HepG2 (cell line): ENCODE measurements around the gene POC1A. TPM values are rescaled to one million over a fixed set of nuclear protein-coding genes. Genes with fewer than 3 reads are reported as not detected.

Source experiments
- ATAC-seq: fragments of 200-7000 bp; cut with Tn5 transposase; 3 replicates; pipeline ENCODE4 v1.9.1; 2020; ENCODE audit warnings: mild to moderate bottlenecking, moderate library complexity
- BruUV-seq: library from RNA; stranded (reverse); fragments of 400-500 nt; replicated peaks from 2 replicates; lab custom pipeline; 2021; lab: Mats Ljungman, UMichigan
- CTCF ChIA-PET: fragments of 300-600 bp; formaldehyde crosslinking; extraction: SDS; loops from one replicate; lab custom pipeline; 2021; ENCODE audit warnings: low total read pairs, inconsistent platforms, low intra/inter-chr PET ratio; lab: Yijun Ruan, JAX
- POLR2A ChIA-PET: fragments of 350-600 bp; sonication (Branson Sonifier 250); formaldehyde crosslinking; loops from one replicate; lab custom pipeline; 2020; ENCODE audit warnings: antibody characterized with exemption, inconsistent platforms; lab: Yijun Ruan, JAX
- DNase-seq: peaks from one replicate; pipeline ENCODE4 v3.0.0-alpha.2; 2015; ENCODE audit warnings: low spot score
- FAIRE-seq: peaks from 3 replicates; lab custom pipeline; 2011; peaks lifted over from hg19 to GRCh38; lab: Jason Lieb, UNC
- H2AFZ ChIP-seq: one replicate; pipeline ENCODE4 v1.6.1; 2011; ENCODE audit warnings: low read length, inconsistent platforms
- H3K27ac ChIP-seq: fragments of 300-600 bp; 3 replicates; pipeline ENCODE4 v1.8.0; 2011; ENCODE audit warnings: mixed run types, mild to moderate bottlenecking, mixed read lengths, low read length, inconsistent platforms; ENCODE audit not compliant: insufficient read depth; ENCODE audit errors: extremely low read length
- H3K27me3 ChIP-seq, 2 experiments: fragments of 200-600 bp in 1 of 2; 2 replicates in 1 of 2; 3 replicates in 1 of 2; pipeline versions ENCODE4 v1.6.0 to v1.8.0; 2011; ENCODE audit warnings: low read length in 2 of 2, mild to moderate bottlenecking in 2 of 2, moderate library complexity in 2 of 2, inconsistent platforms in 1 of 2; ENCODE audit not compliant: insufficient read depth in 2 of 2, control insufficient read depth in 1 of 2
- H3K36me3 ChIP-seq, 2 experiments: fragments of 200-600 bp in 1 of 2; replicated peaks in 1 of 2; 2 replicates in 1 of 2; 3 replicates in 1 of 2; pipeline versions ENCODE4 v1.5.1 to v1.8.0; 2011; ENCODE audit warnings: low read length in 2 of 2, inconsistent platforms in 1 of 2; ENCODE audit not compliant: insufficient read depth in 2 of 2, control insufficient read depth in 1 of 2
- H3K4me1 ChIP-seq: 2 replicates; pipeline ENCODE4 v1.5.1; 2012; ENCODE audit warnings: low read length, inconsistent platforms; ENCODE audit not compliant: insufficient read depth
- H3K4me2 ChIP-seq: 2 replicates; pipeline ENCODE4 v1.6.0; 2011; ENCODE audit warnings: low read depth, low read length, inconsistent platforms
- H3K4me3 ChIP-seq, 3 experiments: fragments of 200-600 bp in 1 of 3; sonication (generic), shearing (Covaris generic) in 1 of 3; replicated peaks in 1 of 3; 2 replicates each; pipeline ENCODE4 v1.5.1; 2011 to 2016; ENCODE audit warnings: low read length in 3 of 3, inconsistent platforms in 2 of 3, low read depth in 2 of 3, mild to moderate bottlenecking in 2 of 3, control low read depth in 1 of 3, mixed read lengths in 1 of 3; ENCODE audit not compliant: insufficient read depth in 1 of 3
- H3K79me2 ChIP-seq: one replicate; pipeline ENCODE4 v1.6.1; 2011; ENCODE audit warnings: low read length, inconsistent platforms; ENCODE audit not compliant: insufficient read depth
- H3K9ac ChIP-seq: 2 replicates; pipeline ENCODE4 v1.6.0; 2011; ENCODE audit warnings: mild to moderate bottlenecking, low read depth, low read length, inconsistent platforms; ENCODE audit not compliant: insufficient read depth
- H3K9me3 ChIP-seq: 2 replicates; pipeline ENCODE4 v1.5.1; 2012; ENCODE audit warnings: mild to moderate bottlenecking, low read length
- H4K20me1 ChIP-seq: 2 replicates; pipeline ENCODE4 v1.6.0; 2011; ENCODE audit warnings: inconsistent platforms, mild to moderate bottlenecking, low read length, moderate library complexity; ENCODE audit not compliant: insufficient read depth
- ARID3A ChIP-seq: IDR thresholded peaks from 2 replicates; pipeline ENCODE4 v1.6.1; 2012; ENCODE audit warnings: low read depth, low read length, improper control_type of control experiment
- ETV5 ChIP-seq: IDR thresholded peaks from 2 replicates; pipeline ENCODE4 v1.6.1; 2018; ENCODE audit warnings: missing biosample characterization, missing genetic modification reagents, inconsistent platforms, borderline replicate concordance
- GLI4 ChIP-seq: sonication (generic); formaldehyde crosslinking; IDR thresholded peaks from 2 replicates; pipeline ENCODE4 v1.5.1; 2020; ENCODE audit warnings: missing genetic modification reagents, mild to moderate bottlenecking, moderate library complexity, borderline replicate concordance
- MEIS2 ChIP-seq: sonication (generic); formaldehyde crosslinking; IDR thresholded peaks from 2 replicates; pipeline ENCODE4 v1.9.0; 2021; ENCODE audit warnings: mild to moderate bottlenecking, missing genetic modification reagents
- MYC ChIP-seq: sonication (generic); formaldehyde crosslinking; IDR thresholded peaks from 2 replicates; pipeline ENCODE4 v1.9.0; 2021; ENCODE audit warnings: missing genetic modification reagents, borderline replicate concordance
- NCOA5 ChIP-seq: sonication (generic); formaldehyde crosslinking; IDR thresholded peaks from 2 replicates; pipeline ENCODE4 v1.4.0; 2020; ENCODE audit warnings: missing genetic modification reagents
- NFYC ChIP-seq: IDR thresholded peaks from 2 replicates; pipeline ENCODE4 v1.6.1; 2016; ENCODE audit warnings: missing genetic modification reagents, missing compliant biosample characterization
- PAXIP1 ChIP-seq: sonication (generic); formaldehyde crosslinking; conservative IDR thresholded peaks from 2 replicates; pipeline ENCODE4 v1.4.0; 2020; ENCODE audit warnings: mild to moderate bottlenecking, missing genetic modification reagents, moderate library complexity
- REXO4 ChIP-seq: sonication (generic); formaldehyde crosslinking; IDR thresholded peaks from 2 replicates; pipeline ENCODE4 v1.8.0; 2022; ENCODE audit warnings: missing genetic modification reagents, mild to moderate bottlenecking, borderline replicate concordance
- RORA ChIP-seq: sonication (generic); formaldehyde crosslinking; IDR thresholded peaks from 2 replicates; pipeline ENCODE4 v1.5.0; 2020; ENCODE audit warnings: mild to moderate bottlenecking, missing genetic modification reagents, moderate library complexity
- SP2 ChIP-seq: sonication (generic); formaldehyde crosslinking; IDR thresholded peaks from 2 replicates; pipeline ENCODE4 v1.5.1; 2020; ENCODE audit warnings: mild to moderate bottlenecking, missing genetic modification reagents
- ZNF317 ChIP-seq: sonication (generic); formaldehyde crosslinking; IDR thresholded peaks from 2 replicates; pipeline ENCODE4 v1.5.0; 2020; ENCODE audit warnings: mild to moderate bottlenecking, missing genetic modification reagents
- ZNF574 ChIP-seq: sonication (generic); formaldehyde crosslinking; IDR thresholded peaks from 2 replicates; pipeline ENCODE4 v1.4.0; 2020; ENCODE audit warnings: missing genetic modification reagents
- ZNF605 ChIP-seq: sonication (generic); formaldehyde crosslinking; IDR thresholded peaks from 2 replicates; pipeline ENCODE4 v1.8.0; 2022; ENCODE audit warnings: mild to moderate bottlenecking, missing genetic modification reagents
- WGBS: methylation state at CpG from one replicate; pipeline ENCODE4 v1.1.6; 2017; ENCODE audit warnings: low lambda C conversion rate; 5-methylcytosine and 5-hydroxymethylcytosine counted together
- in situ Hi-C: cut with HindIII; loops from 2 replicates; pipeline ENCODE4 v1.10.0; 2017; ENCODE audit warnings: low pct_unique_long_range_greater_than_20kb; ENCODE audit not compliant: extremely low pct_ligation_motif_present
- intact Hi-C: fragments of 100-400 bp; cut with micrococcal nuclease; formaldehyde crosslinking; loops from one replicate; pipeline ENCODE4 v1.10.0; 2022; ENCODE audit not compliant: unreplicated experiment
- polyA plus RNA-seq, 8 experiments: library from polyadenylated mRNA; depleted of rRNA in 3 of 8; stranded (reverse) in 7 of 8; unstranded in 1 of 8; fragments of >200 nt; fragmentation: Illumina TruSeq in 4 of 8; extraction: Trizol in 4 of 8; gene quantifications; 2 replicates each; pipeline versions ENCODE4 v1.2.1 to v1.2.3, GENCODE V29; 2011 to 2016; ENCODE audit warnings: low read depth in 4 of 8, missing spikeins in 1 of 8, mixed read lengths in 1 of 8; ENCODE audit not compliant: insufficient read depth in 1 of 8
- total RNA-seq, 5 experiments: library from RNA; depleted of rRNA; stranded (reverse); fragments of >200 nt; fragmentation: Illumina TruSeq; extraction: Trizol; gene quantifications; 2 replicates each; pipeline ENCODE4 v1.2.3, GENCODE V29; 2016; ENCODE audit warnings: low read depth in 1 of 5

The POC1A gene
- total and polyA plus RNA-seq, 2 of the 13 experiments (the other 11 are each of a cell fraction or from before 2014, with no cell fraction given) = 14.6 to 20.0 TPM

GRCh38 chr3:52124766-52125165, 29.5 kb downstream of the POC1A start:
- no peaks in the 10 kb centered on the region for H4K20me1 ChIP-seq
- no peak for DNase-seq
- no peaks in the 10 kb centered on the region for H3K79me2 ChIP-seq
- ATAC-seq = no peak
- ChIA-PET POLR2A (no interaction called here), CTCF (no interaction called here)
- no peak overlapping the region for H2AFZ ChIP-seq
- H3K27me3 ChIP-seq = no peaks in the 10 kb centered on the region
- WGBS = 97% methylated on average over 8 of the region's 8 CpGs
- no peak for FAIRE-seq
- H3K4me3 ChIP-seq = no peak overlapping the region
- peaks cover 14% of the 10 kb centered on the region for H3K4me1 ChIP-seq
- no TSS peak for BruUV-seq
- H3K9ac ChIP-seq = no peak overlapping the region
- H3K9me3 ChIP-seq = no peaks in the 10 kb centered on the region
- H3K27ac ChIP-seq = no peak overlapping the region
- in situ Hi-C loops (no loop called here), intact Hi-C loops (no loop called here)
- no peak for TF ChIP-seq GLI4
- no peak for TF ChIP-seq ETV5 (CRISPR knock-in tag)
- no peak for TF ChIP-seq SP2 (CRISPR knock-in tag)
- no peak for TF ChIP-seq NCOA5
- TF ChIP-seq REXO4 (CRISPR knock-in tag) = no peak
- TF ChIP-seq NFYC (CRISPR knock-in tag) = no peak
- no peak for TF ChIP-seq ARID3A
- TF ChIP-seq MYC (CRISPR knock-in tag) = no peak
- TF ChIP-seq RORA = no peak
- TF ChIP-seq PAXIP1 (CRISPR knock-in tag) = no peak
- no peak for TF ChIP-seq MEIS2
- no peak for TF ChIP-seq ZNF317 (CRISPR knock-in tag)
- TF ChIP-seq ZNF605 (CRISPR knock-in tag) = no peak
- no peak for TF ChIP-seq ZNF574
- H3K36me3 ChIP-seq = peaks cover 10 to 43% of the 10 kb centered on the region in 2 experiments; a peak in 4 of 5 replicates
- no peak overlapping the region for H3K4me2 ChIP-seq
